ENCODE data around the gene KIF20B. TPM values are rescaled to one million over a fixed set of nuclear protein-coding genes. Genes with fewer than 3 reads are reported as not detected.
A peak's percentile ranks its signal among the peaks of the same experiment; 100 is the strongest.

The KIF20B gene
- total and polyA plus RNA-seq, 2 of the 13 experiments (the other 11 are each of a cell fraction or from before 2014, with no cell fraction given) = 3.5 to 38.6 TPM

GRCh38 chr10:89701242-89702120, at the start of gene KIF20B (continued):
- no peak for TF ChIP-seq EHMT2 (IDR thresholded peaks at IDR 0.05; ENCODE audit: borderline replicate concordance, low read depth, low read length)
- no peak for TF ChIP-seq ZNF564 (CRISPR knock-in tag; IDR thresholded peaks at IDR 0.05)
- TF ChIP-seq MLXIP (CRISPR knock-in tag; IDR thresholded peaks at IDR 0.05; ENCODE audit: borderline replicate concordance) = no peak
- TF ChIP-seq ZNF570 (CRISPR knock-in tag; IDR thresholded peaks at IDR 0.05; ENCODE audit: borderline replicate concordance) = no peak
- TF ChIP-seq ZNF253 (CRISPR knock-in tag; IDR thresholded peaks at IDR 0.05; ENCODE audit: borderline replicate concordance) = peak; percentile 91; the same call in 1 of the 2 replicates
- TF ChIP-seq THYN1 (CRISPR knock-in tag; IDR thresholded peaks at IDR 0.05; ENCODE audit: borderline replicate concordance, low read depth) = 0 out of 2 replicates have a peak, but pooled peaks have one; percentile 52
- no peak for TF ChIP-seq USF2 (IDR thresholded peaks at IDR 0.05; ENCODE audit: low read depth, low read length)
- no peak for TF ChIP-seq USF2 (CRISPR knock-in tag; IDR thresholded peaks at IDR 0.05; ENCODE audit: borderline replicate concordance)
- peak; percentile 79; the same call in 1 of the 2 replicates for TF ChIP-seq ZFP90 (CRISPR knock-in tag; IDR thresholded peaks at IDR 0.05; ENCODE audit: borderline replicate concordance)
- TF ChIP-seq SMARCE1 (IDR thresholded peaks at IDR 0.05; ENCODE audit: borderline replicate concordance) = no peak
- TF ChIP-seq ZNF230 (CRISPR knock-in tag; IDR thresholded peaks at IDR 0.05) = 0 out of 2 replicates have a peak, but pooled peaks have one; percentile 70
- TF ChIP-seq KDM2A (CRISPR knock-in tag; IDR thresholded peaks at IDR 0.05; ENCODE audit: borderline replicate concordance, low read depth) = peak; percentile 77; the same call in 1 of the 2 replicates
- TF ChIP-seq SMAD1 (CRISPR knock-in tag; IDR thresholded peaks at IDR 0.05; ENCODE audit: borderline replicate concordance, low read depth) = no peak; the same call in 1 of the 2 replicates
- TF ChIP-seq ZNF331 (CRISPR knock-in tag; IDR thresholded peaks at IDR 0.05) = no peak
- TF ChIP-seq CENPX (CRISPR knock-in tag; IDR thresholded peaks at IDR 0.05) = no peak
- no peak for TF ChIP-seq JARID2 (CRISPR knock-in tag; IDR thresholded peaks at IDR 0.05; ENCODE audit: insufficient replicate concordance)
- TF ChIP-seq EP300 (IDR thresholded peaks at IDR 0.05; ENCODE audit: low read depth in 2 of 2, low read length in 2 of 2) = no peak
- no peak for TF ChIP-seq EP300 (CRISPR knock-in tag; IDR thresholded peaks at IDR 0.05; ENCODE audit: borderline replicate concordance)
- 0 out of 2 replicates have a peak, but pooled peaks have one; percentile 43 for TF ChIP-seq ZNF451 (CRISPR knock-in tag; IDR thresholded peaks at IDR 0.05)
- TF ChIP-seq SRF (IDR thresholded peaks at IDR 0.05; ENCODE audit: low read depth, low read length) = no peak
- no peak for TF ChIP-seq ZNF597 (CRISPR knock-in tag; IDR thresholded peaks at IDR 0.05)
- no peak for TF ChIP-seq ZNF224 (CRISPR knock-in tag; IDR thresholded peaks at IDR 0.05)
- peak; percentile 28; the same call in 1 of the 2 replicates for TF ChIP-seq GATA4 (IDR thresholded peaks at IDR 0.05; ENCODE audit: borderline replicate concordance, low read depth)
